ENCODE data around the gene CLEC9A.

- TF ChIP-seq ZNF331 (CRISPR knock-in tag; IDR thresholded peaks at IDR 0.05; ENCODE audit: low read depth) = no peak
- no peak for TF ChIP-seq POLR2AphosphoS5 (IDR thresholded peaks at IDR 0.05; ENCODE audit: low read depth)
- TF ChIP-seq NANOG (IDR thresholded peaks at IDR 0.05; ENCODE audit: borderline replicate concordance) = no peak
- no peak for TF ChIP-seq CTCF (conservative IDR thresholded peaks at IDR 0.05; ENCODE audit: low read depth in 2 of 2)
- no peak for TF ChIP-seq REST (IDR thresholded peaks at IDR 0.05; ENCODE audit: unreplicated experiment)
- no peak for TF ChIP-seq EZH2 (IDR thresholded peaks at IDR 0.05; ENCODE audit: low read depth, unreplicated experiment)
- TF ChIP-seq ETS1 (IDR thresholded peaks at IDR 0.05) = no peak
- TF ChIP-seq EZH2phosphoT487 (IDR thresholded peaks at IDR 0.05; ENCODE audit: unreplicated experiment) = no peak
- TF ChIP-seq CREB1 (CRISPR knock-in tag; IDR thresholded peaks at IDR 0.05; ENCODE audit: low read depth) = no peak
- TF ChIP-seq STAT1 (IDR thresholded peaks at IDR 0.05; ENCODE audit: unreplicated experiment) = no peak
- no peak for TF ChIP-seq JUNB (IDR thresholded peaks at IDR 0.05; ENCODE audit: unreplicated experiment)
These were observed 17.7 kb upstream of the CLEC9A start for GRCh38 chr12:10012630-10013330.
